ENCODE results near the gene UVRAG. TPM values are rescaled to one million over a fixed set of nuclear protein-coding genes. Genes with fewer than 3 reads are reported as not detected.

UVRAG gene
- total RNA-seq, 1 experiment from 2014 or later, result 13.0 TPM

DNA sequence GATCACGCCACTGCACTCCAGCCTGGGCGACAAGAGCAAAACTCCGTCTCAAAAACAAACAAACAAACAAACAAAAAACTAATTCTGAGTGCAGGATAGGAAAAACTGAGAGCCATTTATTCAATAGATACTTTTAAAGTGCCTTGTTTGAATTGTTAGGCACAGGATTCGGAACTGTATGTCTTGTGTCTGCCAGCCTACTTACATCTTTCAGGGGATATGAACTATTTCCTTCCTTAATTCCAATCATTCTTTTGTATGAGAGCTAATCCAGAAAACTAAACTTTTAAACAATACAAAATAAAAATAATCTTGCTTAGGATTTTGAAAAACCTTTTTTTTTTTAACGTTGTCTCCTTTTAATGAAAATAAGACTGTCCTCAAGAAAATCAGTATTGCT, 12.6 kb downstream of the UVRAG start:
- ATAC-seq (no peak), DNase-seq (no peak)
- H3K79me2 ChIP-seq (ENCODE audit: low read length), result peaks cover 26% of the 10 kb centered on the region
- no peak overlapping the region for H3K27ac ChIP-seq (ENCODE audit: low read length)
- H4K20me1 ChIP-seq (ENCODE audit: low read length), result 0 out of 2 replicates have a peak, but pooled peaks cover 6% of the 10 kb centered on the region
- no peaks in the 10 kb centered on the region for H3K9me2 ChIP-seq (replicated peaks; ENCODE audit: low read length)
- no peak overlapping the region for H2AFZ ChIP-seq (ENCODE audit: low read length)
- H3K4me3 ChIP-seq (ENCODE audit: low read length), result no peak overlapping the region
- H3K27me3 ChIP-seq (ENCODE audit: low read length), result no peaks in the 10 kb centered on the region
- POLR2A ChIA-PET (ENCODE audit: unreplicated experiment), result interaction anchor here (0.6 kb wide), 1 partner anchor 12 kb away, joined by 7 read pairs; no protein-coding TSS in a partner anchor
- no peaks in the 10 kb centered on the region for H3K4me1 ChIP-seq (ENCODE audit: insufficient read depth, low read length)
- intact Hi-C loops (cut with micrococcal nuclease), result no loop called here
- H3K9me3 ChIP-seq (ENCODE audit: low read length), result no peaks in the 10 kb centered on the region
- H3K36me3 ChIP-seq (ENCODE audit: low read depth, low read length), result no peaks in the 10 kb centered on the region; the same call in 1 of the 2 replicates
- CTCF ChIA-PET, result no interaction called here
- H3K9ac ChIP-seq (ENCODE audit: low read length), result no peak overlapping the region
- TF ChIP-seq, protein P1, sequence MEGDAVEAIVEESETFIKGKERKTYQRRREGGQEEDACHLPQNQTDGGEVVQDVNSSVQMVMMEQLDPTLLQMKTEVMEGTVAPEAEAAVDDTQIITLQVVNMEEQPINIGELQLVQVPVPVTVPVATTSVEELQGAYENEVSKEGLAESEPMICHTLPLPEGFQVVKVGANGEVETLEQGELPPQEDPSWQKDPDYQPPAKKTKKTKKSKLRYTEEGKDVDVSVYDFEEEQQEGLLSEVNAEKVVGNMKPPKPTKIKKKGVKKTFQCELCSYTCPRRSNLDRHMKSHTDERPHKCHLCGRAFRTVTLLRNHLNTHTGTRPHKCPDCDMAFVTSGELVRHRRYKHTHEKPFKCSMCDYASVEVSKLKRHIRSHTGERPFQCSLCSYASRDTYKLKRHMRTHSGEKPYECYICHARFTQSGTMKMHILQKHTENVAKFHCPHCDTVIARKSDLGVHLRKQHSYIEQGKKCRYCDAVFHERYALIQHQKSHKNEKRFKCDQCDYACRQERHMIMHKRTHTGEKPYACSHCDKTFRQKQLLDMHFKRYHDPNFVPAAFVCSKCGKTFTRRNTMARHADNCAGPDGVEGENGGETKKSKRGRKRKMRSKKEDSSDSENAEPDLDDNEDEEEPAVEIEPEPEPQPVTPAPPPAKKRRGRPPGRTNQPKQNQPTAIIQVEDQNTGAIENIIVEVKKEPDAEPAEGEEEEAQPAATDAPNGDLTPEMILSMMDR (conservative IDR thresholded peaks at IDR 0.05; ENCODE audit: low read depth, low read length), result no peak
- no peak for TF ChIP-seq EZH2phosphoT487 (IDR thresholded peaks at IDR 0.05; ENCODE audit: borderline replicate concordance, low read length)
- no peak for TF ChIP-seq EZH2 (IDR thresholded peaks at IDR 0.05; ENCODE audit: low read length, unreplicated experiment)
- no TSS peak for BruUV-seq (replicated peaks)
- H3F3A ChIP-seq (ENCODE audit: low read length, unreplicated experiment), result no peaks in the 10 kb centered on the region
- H3K4me2 ChIP-seq (ENCODE audit: low read length), result no peak overlapping the region

DNA sequence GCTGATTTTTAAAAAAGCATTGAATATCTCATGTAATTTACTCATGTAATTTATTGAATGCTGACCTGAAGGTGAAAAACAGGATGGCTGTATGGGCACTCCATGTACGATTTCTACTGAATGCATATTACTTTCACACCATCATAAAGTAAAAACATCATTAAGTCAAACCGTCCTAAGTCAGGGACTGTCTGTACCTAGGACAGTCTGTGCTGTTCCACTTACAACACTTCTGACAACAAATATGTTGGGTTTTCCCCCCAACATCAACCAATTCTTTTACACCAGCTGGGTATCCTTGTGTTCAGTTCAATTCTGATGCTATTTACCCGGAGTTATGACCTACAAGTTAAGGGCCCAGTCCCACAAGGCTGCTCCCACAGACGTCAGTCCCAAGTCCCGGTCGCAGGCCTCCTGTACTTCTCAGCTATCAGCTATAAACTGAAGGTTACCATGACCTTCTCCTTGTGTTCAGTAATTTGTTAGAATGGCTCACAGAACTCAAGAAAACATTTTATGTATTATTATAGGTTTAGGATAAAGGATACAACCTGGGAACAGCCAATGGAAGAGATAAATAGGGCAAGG, 17.0 kb downstream of the UVRAG start:
- Histone ChIP-seq H3K4me1 (ENCODE audit: insufficient read depth, low read length) (no peaks in the 10 kb centered on the region), H3K4me3 (ENCODE audit: low read length) (no peak overlapping the region), H3K27me3 (ENCODE audit: low read length) (no peaks in the 10 kb centered on the region), H3K79me2 (ENCODE audit: low read length) (peaks cover 10% of the 10 kb centered on the region; the same call in 1 of the 2 replicates), H2AFZ (ENCODE audit: low read length) (no peak overlapping the region), H3K9me3 (ENCODE audit: low read length) (no peaks in the 10 kb centered on the region), H3K27ac (ENCODE audit: low read length) (no peak overlapping the region), H3K9me2 (replicated peaks; ENCODE audit: low read length) (no peaks in the 10 kb centered on the region), H3K36me3 (ENCODE audit: low read depth, low read length) (no peaks in the 10 kb centered on the region), H3F3A (ENCODE audit: low read length, unreplicated experiment) (no peaks in the 10 kb centered on the region), H3K9ac (ENCODE audit: low read length) (no peak overlapping the region), H3K4me2 (ENCODE audit: low read length) (no peak overlapping the region), H4K20me1 (ENCODE audit: low read length) (0 out of 2 replicates have a peak, but pooled peaks cover 6% of the 10 kb centered on the region)
- no peak for DNase-seq
- ChIA-PET POLR2A (ENCODE audit: unreplicated experiment) (no interaction called here), CTCF (no interaction called here)
- intact Hi-C loops (cut with micrococcal nuclease), result no loop called here
- TF ChIP-seq EZH2phosphoT487 (IDR thresholded peaks at IDR 0.05; ENCODE audit: borderline replicate concordance, low read length) (no peak), EZH2 (IDR thresholded peaks at IDR 0.05; ENCODE audit: low read length, unreplicated experiment) (no peak)
- TF ChIP-seq, protein P1 (conservative IDR thresholded peaks at IDR 0.05; ENCODE audit: low read depth, low read length), result no peak
- ATAC-seq, result no peak
- no TSS peak for BruUV-seq (replicated peaks)

DNA sequence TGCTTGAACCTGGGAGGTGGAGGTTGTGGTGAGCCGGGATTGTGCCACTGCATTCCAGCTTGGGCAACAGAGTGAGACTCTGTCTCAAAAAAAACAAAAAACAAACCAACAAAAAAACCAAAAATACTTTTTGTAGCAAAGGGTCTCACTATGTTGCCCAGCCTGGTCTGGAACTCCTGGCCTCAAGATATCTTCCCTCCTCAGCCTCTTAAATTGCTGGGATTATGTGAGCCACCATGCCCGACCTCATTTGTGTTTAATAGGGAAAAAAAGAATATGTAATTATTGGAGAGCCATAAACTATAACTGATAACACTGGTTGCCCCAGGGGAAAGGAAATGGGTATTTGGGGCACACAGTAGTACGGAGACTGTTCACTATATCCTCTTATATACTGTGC, 19.7 kb downstream of the UVRAG start:
- no peaks in the 10 kb centered on the region for H3K27me3 ChIP-seq (ENCODE audit: low read length)
- no peak overlapping the region for H3K27ac ChIP-seq (ENCODE audit: low read length)
- no peak overlapping the region for H3K9ac ChIP-seq (ENCODE audit: low read length)
- no peaks in the 10 kb centered on the region for H3K9me2 ChIP-seq (replicated peaks; ENCODE audit: low read length)
- H3K79me2 ChIP-seq (ENCODE audit: low read length), result peaks cover 6% of the 10 kb centered on the region; the same call in 1 of the 2 replicates
- intact Hi-C loops (cut with micrococcal nuclease), result no loop called here
- H3K4me2 ChIP-seq (ENCODE audit: low read length), result no peak overlapping the region
- H3K36me3 ChIP-seq (ENCODE audit: low read depth, low read length), result no peaks in the 10 kb centered on the region
- no peaks in the 10 kb centered on the region for H3K9me3 ChIP-seq (ENCODE audit: low read length)
- DNase-seq, result no peak
- no peak for ATAC-seq
- TF ChIP-seq EZH2 (IDR thresholded peaks at IDR 0.05; ENCODE audit: low read length, unreplicated experiment) (no peak), EZH2phosphoT487 (IDR thresholded peaks at IDR 0.05; ENCODE audit: borderline replicate concordance, low read length) (no peak)
- TF ChIP-seq, protein P1 (conservative IDR thresholded peaks at IDR 0.05; ENCODE audit: low read depth, low read length), result no peak
- H3K4me1 ChIP-seq (ENCODE audit: insufficient read depth, low read length), result no peaks in the 10 kb centered on the region
- POLR2A ChIA-PET (ENCODE audit: unreplicated experiment), result no interaction called here
- H3F3A ChIP-seq (ENCODE audit: low read length, unreplicated experiment), result no peaks in the 10 kb centered on the region
- H4K20me1 ChIP-seq (ENCODE audit: low read length), result no peaks in the 10 kb centered on the region
- H2AFZ ChIP-seq (ENCODE audit: low read length), result no peak overlapping the region
- CTCF ChIA-PET, result no interaction called here
- no peak overlapping the region for H3K4me3 ChIP-seq (ENCODE audit: low read length)
- BruUV-seq (replicated peaks), result no TSS peak

All from PC-3 (cell line).